B cell (primary cell): ENCODE data around the gene ING4. TPM values are rescaled to one million over a fixed set of nuclear protein-coding genes. Genes with fewer than 3 reads are reported as not detected.

Experiments
- ATAC-seq: fragments of 200-7000 bp; cut with Tn5 transposase; one replicate; pipeline ENCODE4 v1.10.0; 2021; ENCODE audit warnings: low read depth, mild to moderate bottlenecking, moderate number of reproducible peaks, moderate library complexity
- CTCF ChIA-PET: fragments of 350-600 bp; sonication (Branson Sonifier 250); formaldehyde crosslinking; loops from one replicate; lab custom pipeline; 2021; ENCODE audit warnings: antibody characterized with exemption, inconsistent platforms; lab: Charles Lee
- POLR2A ChIA-PET: fragments of 350-600 bp; sonication (Branson Sonifier 250); formaldehyde crosslinking; loops from one replicate; lab custom pipeline; 2021; ENCODE audit warnings: antibody characterized with exemption; lab: Charles Lee
- DNase-seq: peaks from one replicate; pipeline ENCODE4 v3.0.0; 2013
- H2AFZ ChIP-seq: 2 replicates; pipeline ENCODE4 v1.6.1; 2012; ENCODE audit warnings: mild to moderate bottlenecking, low read depth, low read length; ENCODE audit not compliant: insufficient read depth, poor library complexity, severe bottlenecking
- H3K27ac ChIP-seq, 2 donors: 1 replicate in 1 of 2; 2 replicates in 1 of 2; pipeline ENCODE4 v1.5.1; 2012 to 2013; ENCODE audit warnings: low read length in 2 of 2, mild to moderate bottlenecking in 2 of 2, moderate library complexity in 1 of 2
- H3K27me3 ChIP-seq, 4 experiments: fragments of 200-600 bp in 1 of 4; sonication (generic) in 1 of 4; replicated peaks in 1 of 4; 1 replicate in 2 of 4; 2 replicates in 2 of 4; pipeline versions ENCODE4 v1.6.1 to v1.7.0; 2013 to 2016; ENCODE audit warnings: low read length in 3 of 4, mild to moderate bottlenecking in 2 of 4, mixed read lengths in 1 of 4, moderate library complexity in 1 of 4; ENCODE audit not compliant: insufficient read depth in 4 of 4, control insufficient read depth in 3 of 4; ENCODE audit errors: control extremely low read depth in 1 of 4
- H3K36me3 ChIP-seq, 2 experiments: replicated peaks in 1 of 2; 1 replicate in 1 of 2; 2 replicates in 1 of 2; pipeline versions ENCODE4 v1.6.1 to v1.7.1; 2013; ENCODE audit warnings: low read length in 1 of 2; ENCODE audit not compliant: insufficient read depth in 2 of 2, control insufficient read depth in 1 of 2; ENCODE audit errors: control extremely low read depth in 1 of 2, extremely low read depth in 1 of 2
- H3K4me1 ChIP-seq, 2 donors: fragments of 200-600 bp in 1 of 2; sonication (generic) in 1 of 2; 1 replicate in 1 of 2; 2 replicates in 1 of 2; pipeline versions ENCODE4 v1.5.1 to v1.6.1; 2013 to 2017; ENCODE audit warnings: low read length in 2 of 2; ENCODE audit not compliant: control insufficient read depth in 2 of 2, insufficient read depth in 2 of 2
- H3K4me2 ChIP-seq: replicated peaks from 2 replicates; pipeline ENCODE3; 2012; ENCODE audit warnings: mild to moderate bottlenecking, low read depth, low read length; ENCODE audit not compliant: poor library complexity, severe bottlenecking
- H3K4me3 ChIP-seq, 5 experiments: fragments of 200-600 bp in 1 of 5; sonication (generic) in 1 of 5; 1 replicate in 3 of 5; 2 replicates in 2 of 5; pipeline versions ENCODE4 v1.5.1 to v1.7.0; 2011 to 2016; ENCODE audit warnings: low read length in 4 of 5, mild to moderate bottlenecking in 4 of 5, low read depth in 2 of 5, control low read depth in 1 of 5, moderate library complexity in 1 of 5; ENCODE audit not compliant: insufficient read depth in 1 of 5; ENCODE audit errors: control extremely low read depth in 1 of 5, extremely low read depth in 1 of 5
- H3K79me2 ChIP-seq: fragments of 200-600 bp; sonication (generic); one replicate; pipeline ENCODE4 v1.6.0; 2016; ENCODE audit warnings: low read length; ENCODE audit not compliant: control insufficient read depth, insufficient read depth
- H3K9ac ChIP-seq: fragments of 200-600 bp; sonication (generic); 2 replicates; pipeline ENCODE4 v1.6.1; 2017; ENCODE audit warnings: mild to moderate bottlenecking, low read length, moderate library complexity
- H3K9me3 ChIP-seq, 3 donors: one replicate each; pipeline versions ENCODE4 v1.6.1 to v1.7.1; 2013; ENCODE audit warnings: low read length in 2 of 3; ENCODE audit not compliant: control insufficient read depth in 2 of 3, insufficient read depth in 1 of 3; ENCODE audit errors: control extremely low read depth in 1 of 3
- H4K20me1 ChIP-seq: 2 replicates; pipeline ENCODE4 v1.6.0; 2012; ENCODE audit warnings: mild to moderate bottlenecking, low read length; ENCODE audit not compliant: insufficient read depth, control insufficient read depth, poor library complexity, severe bottlenecking
- H3K27ac Mint-ChIP-seq: one replicate; pipeline ENCODE4 v1.8.0; 2021; ENCODE audit warnings: mixed read lengths
- H3K27me3 Mint-ChIP-seq: one replicate; pipeline ENCODE4 v1.8.0; 2021; ENCODE audit warnings: mixed read lengths
- H3K4me1 Mint-ChIP-seq: one replicate; pipeline ENCODE4 v1.8.0; 2021; ENCODE audit warnings: mixed read lengths
- H3K4me3 Mint-ChIP-seq: one replicate; pipeline ENCODE4 v1.8.0; 2021; ENCODE audit warnings: mixed read lengths
- H3K9me3 Mint-ChIP-seq: one replicate; pipeline ENCODE4 v1.8.0; 2022; ENCODE audit warnings: mixed read lengths; ENCODE audit not compliant: insufficient read depth
- CTCF ChIP-seq: fragments of 200-600 bp; IDR thresholded peaks from one replicate; pipeline ENCODE4 v1.8.0; 2022; ENCODE audit warnings: antibody characterized with exemption, mild to moderate bottlenecking
- EZH2 ChIP-seq: IDR thresholded peaks from 2 replicates; pipeline ENCODE4 v1.6.1; 2012; ENCODE audit warnings: borderline replicate concordance, low read depth, mild to moderate bottlenecking, moderate library complexity, low read length; ENCODE audit not compliant: insufficient read depth, poor library complexity, severe bottlenecking
- WGBS: methylation state at CpG from one replicate; pipeline ENCODE4 v1.1.5; 2013; ENCODE audit warnings: missing lambda C conversion rate; ENCODE audit not compliant: insufficient coverage; 5-methylcytosine and 5-hydroxymethylcytosine counted together
- intact Hi-C: fragments of 100-400 bp; cut with micrococcal nuclease; formaldehyde crosslinking; loops from one replicate; pipeline ENCODE4 v1.10.0; 2022
- polyA plus RNA-seq: library from polyadenylated mRNA; depleted of rRNA; stranded (reverse); fragments of >200 nt; gene quantifications from 2 replicates; pipeline ENCODE4 v1.2.3, GENCODE V29; 2012
- total RNA-seq, 2 donors: library from RNA; stranded (reverse); fragments of 120-200 nt in 1 of 2; gene quantifications; 1 replicate in 1 of 2; 2 replicates in 1 of 2; pipeline versions ENCODE4 v1.2.3 to v1.2.4, GENCODE V29; 2013 to 2022

Gene ING4
- total and polyA plus RNA-seq, 2 donors (not counting 1 experiment from before 2014, with no cell fraction given): 81.1 to 110 TPM

- WGBS: 0% methylated on average over 7 of the region's 13 CpGs
- Histone ChIP-seq H3K27ac (peak overlapping the region; percentile 75 to 91), H3K36me3 (peaks cover 0 to 24% of the 10 kb centered on the region in 2 experiments), H3K79me2 (peaks cover 77% of the 10 kb centered on the region), H2AFZ (peak overlapping the region; percentile 92), H3K9me3 (no peaks in the 10 kb centered on the region), H3K4me1 (peaks cover 29% of the 10 kb centered on the region in 2 donors), H3K4me3 (peak overlapping the region; percentile 9 to 93 (median 70)), H3K9ac (peak overlapping the region; percentile 93), H4K20me1 (peaks cover 12% of the 10 kb centered on the region), H3K27me3 (no peaks in the 10 kb centered on the region), H3K4me2 (peak overlapping the region; percentile 97)
- DNase-seq (no peak), ATAC-seq (peak; percentile 6)
- Mint-ChIP-seq H3K4me3 (peak overlapping the region; percentile 94), H3K27me3 (no peaks in the 10 kb centered on the region), H3K4me1 (peaks cover 55% of the 10 kb centered on the region), H3K9me3 (no peaks in the 10 kb centered on the region), H3K27ac (peak overlapping the region; percentile 97)
- ChIA-PET POLR2A (interaction anchor here (0.6 to 2.7 kb wide), 14 partner anchors 23 to 311 kb away, joined by 4 to 51 read pairs (median 6); partner anchors contain the start of genes COPS7A, ING4, LPAR5 and MLF2), CTCF (interaction anchor here (0.6 to 2.4 kb wide), 16 partner anchors 10 to 281 kb away, joined by 3 to 34 read pairs (median 6); partner anchors contain the start of genes COPS7A, ING4, LPAR5 and MLF2)
- TF ChIP-seq EZH2: no peak
- TF ChIP-seq CTCF: no peak
- intact Hi-C loops: loop anchor here (2.0 kb wide), 2 partner anchors 56 to 90 kb away; no protein-coding TSS in a partner anchor
Observed at GRCh38 chr12:6688543-6688998, 25.7 kb upstream of the ING4 start.

GRCh38 chr12:6685814-6686213 lies 22.9 kb upstream of the ING4 start:
- Histone ChIP-seq H3K9ac (no peak overlapping the region), H3K27me3 (no peaks in the 10 kb centered on the region), H3K4me2 (no peak overlapping the region), H3K36me3 (peaks cover 0 to 36% of the 10 kb centered on the region in 2 experiments), H3K9me3 (no peaks in the 10 kb centered on the region), H3K4me1 (peaks cover 29% of the 10 kb centered on the region in 2 donors), H4K20me1 (peaks cover 28% of the 10 kb centered on the region), H3K27ac (peak overlapping the region in 1 of 2 donors; percentile 91), H3K79me2 (peaks cover 95% of the 10 kb centered on the region), H2AFZ (no peak overlapping the region), H3K4me3 (no peak overlapping the region)
- DNase-seq (no peak), ATAC-seq (no peak)
- no peaks in the 10 kb centered on the region for H3K9me3 Mint-ChIP-seq
- no peak overlapping the region for H3K27ac Mint-ChIP-seq
- POLR2A ChIA-PET: interaction anchor here (0.6 to 1.0 kb wide), 4 partner anchors 17 to 81 kb away, joined by 3 to 11 read pairs (median 6); no protein-coding TSS in a partner anchor
- no peak overlapping the region for H3K4me3 Mint-ChIP-seq
- H3K4me1 Mint-ChIP-seq: peaks cover 56% of the 10 kb centered on the region
- intact Hi-C loops: no loop called here
- no CpG with 5 or more reads among the region's 3 CpGs for WGBS
- no peak for TF ChIP-seq EZH2
- TF ChIP-seq CTCF: no peak
- CTCF ChIA-PET: interaction anchor here (0.6 to 3.7 kb wide), 10 partner anchors 13 to 221 kb away, joined by 3 to 19 read pairs (median 4); no protein-coding TSS in a partner anchor
- no peaks in the 10 kb centered on the region for H3K27me3 Mint-ChIP-seq
